Fibroblast of villous mesenchyme (primary cell): ENCODE measurements around the gene TMEM269. TPM values are rescaled to one million over a fixed set of nuclear protein-coding genes. Genes with fewer than 3 reads are reported as not detected.

ENCODE experiments used
- DNase-seq: peaks from one replicate; pipeline ENCODE4 v3.0.0-alpha.2; 2010; ENCODE audit warnings: low read depth
- H3K4me3 ChIP-seq: 2 replicates; pipeline ENCODE4 v1.5.1; 2011; ENCODE audit warnings: low read depth, mild to moderate bottlenecking, low read length
- CTCF ChIP-seq: IDR thresholded peaks from 2 replicates; pipeline ENCODE4 v1.5.1; 2012; ENCODE audit warnings: low read depth, mild to moderate bottlenecking, low read length; ENCODE audit not compliant: insufficient read depth
- total RNA-seq: library from RNA; depleted of rRNA; stranded (reverse); fragments of >200 nt; gene quantifications from 2 replicates; pipeline ENCODE4 v1.2.3, GENCODE V29; 2012

Gene TMEM269
- total RNA-seq, 1 donor = under 0.01 TPM

DNA sequence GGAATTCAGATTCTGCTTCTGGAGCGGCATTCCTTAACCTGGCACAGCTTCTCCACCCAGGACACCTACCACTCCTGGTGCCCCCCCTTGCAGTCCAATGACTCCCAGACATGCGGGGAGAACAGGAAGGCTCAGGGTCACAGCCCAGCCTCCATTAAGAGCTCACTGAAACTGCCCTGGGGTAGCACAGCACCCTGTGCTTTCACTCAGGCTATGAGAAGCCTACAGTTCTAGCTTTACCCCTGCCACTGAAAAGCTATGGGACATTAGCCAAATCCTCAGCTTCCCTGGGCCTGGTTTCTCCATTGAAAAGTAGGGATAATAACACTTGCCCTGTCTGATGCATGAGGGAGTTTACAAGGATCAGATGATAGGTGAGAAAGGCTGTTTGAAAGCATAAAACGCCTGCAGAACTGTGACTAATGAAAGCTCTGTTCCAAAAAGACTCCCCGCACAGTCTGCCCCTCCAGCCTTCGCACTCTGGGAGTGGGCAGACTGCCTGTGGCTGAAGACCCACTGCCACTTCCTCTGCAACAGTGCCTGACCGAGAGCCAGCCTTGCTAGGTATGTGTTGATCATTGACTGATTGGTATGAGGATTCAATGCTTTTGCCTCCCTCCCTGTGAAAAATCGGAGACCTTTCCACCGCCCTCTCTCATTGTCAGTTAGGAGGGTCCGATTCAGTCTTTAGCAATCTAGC lies 42.0 kb upstream of the TMEM269 start:
- no peak for DNase-seq
- TF ChIP-seq CTCF = no peak
- no peak overlapping the region for H3K4me3 ChIP-seq

GRCh38 chr1:42743317-42744147 lies 41.3 kb upstream of the TMEM269 start:
- no peak for DNase-seq
- no peak overlapping the region for H3K4me3 ChIP-seq
- TF ChIP-seq CTCF = no peak

- no peak for TF ChIP-seq CTCF
- H3K4me3 ChIP-seq = no peak overlapping the region
- DNase-seq = no peak
Observed at GRCh38 chr1:42744148-42744413, 40.7 kb upstream of the TMEM269 start.

- no peak overlapping the region for H3K4me3 ChIP-seq
- TF ChIP-seq CTCF = no peak
- DNase-seq = peak; percentile 42
Observed at GRCh38 chr1:42745851-42746250, 38.9 kb upstream of the TMEM269 start.

- DNase-seq = no peak
- TF ChIP-seq CTCF = no peak
- no peak overlapping the region for H3K4me3 ChIP-seq
Observed at GRCh38 chr1:42746436-42747105, 38.2 kb upstream of the TMEM269 start.

DNA sequence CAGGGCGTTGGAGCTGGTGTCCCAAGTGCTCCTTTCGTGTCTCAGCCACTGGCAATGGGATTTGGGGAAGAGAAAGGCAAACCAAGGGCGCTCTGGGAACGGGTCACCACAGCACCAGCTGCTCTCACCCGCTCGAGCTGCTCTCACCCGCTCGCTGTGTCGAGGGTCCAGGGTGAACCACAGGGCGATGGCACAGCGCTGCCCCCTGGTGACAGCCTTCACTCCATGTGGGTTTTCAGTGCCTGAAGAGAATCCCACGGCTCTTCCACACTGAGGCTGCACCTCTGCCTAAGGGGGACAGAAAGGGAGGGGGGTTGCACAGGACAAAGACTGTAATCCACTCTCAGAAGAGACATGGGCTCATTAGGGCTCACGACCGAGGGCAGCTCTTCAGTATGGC lies 37.7 kb upstream of the TMEM269 start:
- TF ChIP-seq CTCF = peak; percentile 66
- no peak for DNase-seq
- H3K4me3 ChIP-seq = no peak overlapping the region
